HL-60 (cell line): ENCODE results near the gene IMP4.

ENCODE experiments used
- DNase-seq, 2 experiments: peaks; one replicate each; pipeline ENCODE4 v3.0.0-alpha.2; 2010 to 2020; ENCODE audit warnings: low read depth in 1 of 2, low spot score in 1 of 2
- H3K27ac ChIP-seq: fragments of 250-450 bp; sonication (Bioruptor Pico); replicated peaks from 2 replicates; pipeline ENCODE4 v1.5.1; 2020; ENCODE audit warnings: mild to moderate bottlenecking, moderate library complexity
- H3K27me3 ChIP-seq: fragments of 250-450 bp; sonication (Bioruptor Pico); 2 replicates; pipeline ENCODE4 v1.5.1; 2021; ENCODE audit warnings: mild to moderate bottlenecking, moderate library complexity; ENCODE audit not compliant: insufficient read depth, poor library complexity, severe bottlenecking
- H3K4me3 ChIP-seq: replicated peaks from 2 replicates; pipeline ENCODE4 v1.5.1; 2011; ENCODE audit warnings: mild to moderate bottlenecking, control low read depth, low read length; ENCODE audit not compliant: insufficient read depth
- CTCF ChIP-seq: IDR thresholded peaks from one replicate; pipeline ENCODE4 v1.5.1; 2011; ENCODE audit warnings: low read length, control low read depth, inconsistent platforms; ENCODE audit not compliant: insufficient read depth
- GABPA ChIP-seq: IDR thresholded peaks from 2 replicates; pipeline ENCODE4 v1.6.1; 2012; ENCODE audit warnings: low read depth
- POLR2AphosphoS5 ChIP-seq: IDR thresholded peaks from 2 replicates; pipeline ENCODE4 v1.6.1; 2012; ENCODE audit warnings: low read depth
- SPI1 ChIP-seq: IDR thresholded peaks from 2 replicates; pipeline ENCODE4 v1.6.1; 2012; ENCODE audit warnings: low read depth, mild to moderate bottlenecking, borderline replicate concordance
- TF ChIP-seq, protein P1 (sequence below): IDR thresholded peaks from 2 replicates; pipeline ENCODE4 v1.6.1; 2012; ENCODE audit warnings: low read depth; ENCODE audit not compliant: insufficient replicate concordance

Gene IMP4

GRCh38 chr2:130316596-130316995, 26.1 kb upstream of the IMP4 start:
- no peak overlapping the region for H3K27ac ChIP-seq
- no peaks in the 10 kb centered on the region for H3K27me3 ChIP-seq
- no peak overlapping the region for H3K4me3 ChIP-seq
- no peak for DNase-seq
- no peak for TF ChIP-seq POLR2AphosphoS5
- TF ChIP-seq SPI1: no peak
- no peak for TF ChIP-seq CTCF
- TF ChIP-seq GABPA: no peak
- TF ChIP-seq, protein P1, sequence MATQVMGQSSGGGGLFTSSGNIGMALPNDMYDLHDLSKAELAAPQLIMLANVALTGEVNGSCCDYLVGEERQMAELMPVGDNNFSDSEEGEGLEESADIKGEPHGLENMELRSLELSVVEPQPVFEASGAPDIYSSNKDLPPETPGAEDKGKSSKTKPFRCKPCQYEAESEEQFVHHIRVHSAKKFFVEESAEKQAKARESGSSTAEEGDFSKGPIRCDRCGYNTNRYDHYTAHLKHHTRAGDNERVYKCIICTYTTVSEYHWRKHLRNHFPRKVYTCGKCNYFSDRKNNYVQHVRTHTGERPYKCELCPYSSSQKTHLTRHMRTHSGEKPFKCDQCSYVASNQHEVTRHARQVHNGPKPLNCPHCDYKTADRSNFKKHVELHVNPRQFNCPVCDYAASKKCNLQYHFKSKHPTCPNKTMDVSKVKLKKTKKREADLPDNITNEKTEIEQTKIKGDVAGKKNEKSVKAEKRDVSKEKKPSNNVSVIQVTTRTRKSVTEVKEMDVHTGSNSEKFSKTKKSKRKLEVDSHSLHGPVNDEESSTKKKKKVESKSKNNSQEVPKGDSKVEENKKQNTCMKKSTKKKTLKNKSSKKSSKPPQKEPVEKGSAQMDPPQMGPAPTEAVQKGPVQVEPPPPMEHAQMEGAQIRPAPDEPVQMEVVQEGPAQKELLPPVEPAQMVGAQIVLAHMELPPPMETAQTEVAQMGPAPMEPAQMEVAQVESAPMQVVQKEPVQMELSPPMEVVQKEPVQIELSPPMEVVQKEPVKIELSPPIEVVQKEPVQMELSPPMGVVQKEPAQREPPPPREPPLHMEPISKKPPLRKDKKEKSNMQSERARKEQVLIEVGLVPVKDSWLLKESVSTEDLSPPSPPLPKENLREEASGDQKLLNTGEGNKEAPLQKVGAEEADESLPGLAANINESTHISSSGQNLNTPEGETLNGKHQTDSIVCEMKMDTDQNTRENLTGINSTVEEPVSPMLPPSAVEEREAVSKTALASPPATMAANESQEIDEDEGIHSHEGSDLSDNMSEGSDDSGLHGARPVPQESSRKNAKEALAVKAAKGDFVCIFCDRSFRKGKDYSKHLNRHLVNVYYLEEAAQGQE: no peak

GRCh38 chr2:130318906-130319305, 23.8 kb upstream of the IMP4 start:
- no peak for DNase-seq
- Histone ChIP-seq H3K4me3 (no peak overlapping the region), H3K27ac (no peak overlapping the region), H3K27me3 (peaks cover 10% of the 10 kb centered on the region)
- no peak for TF ChIP-seq GABPA
- no peak for TF ChIP-seq CTCF
- TF ChIP-seq, protein P1: no peak
- no peak for TF ChIP-seq POLR2AphosphoS5
- no peak for TF ChIP-seq SPI1

DNA sequence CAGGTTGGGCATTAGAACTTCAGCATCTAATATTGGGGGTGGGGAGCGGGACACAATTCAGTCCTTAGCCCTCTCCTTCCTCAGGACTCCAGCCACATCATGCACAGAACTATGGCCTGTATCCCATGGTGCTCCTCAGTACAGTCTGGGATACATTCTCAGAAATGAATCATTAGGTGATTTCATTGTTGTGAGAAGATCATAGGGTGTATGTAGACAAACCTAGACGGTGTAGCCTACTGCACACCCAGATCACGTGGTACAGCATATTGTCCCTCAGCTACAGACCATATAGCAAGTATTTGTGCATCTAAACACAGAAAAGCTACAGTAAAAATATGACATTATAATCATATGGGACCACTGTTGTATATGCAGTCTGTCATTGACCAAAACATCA, 23.2 kb upstream of the IMP4 start:
- Histone ChIP-seq H3K4me3 (no peak overlapping the region), H3K27me3 (peaks cover 16% of the 10 kb centered on the region), H3K27ac (no peak overlapping the region)
- TF ChIP-seq POLR2AphosphoS5 (no peak), SPI1 (no peak), CTCF (no peak), GABPA (no peak)
- TF ChIP-seq, protein P1: no peak
- no peak for DNase-seq
